KG1 (cell line): ENCODE data around the gene DIS3L2.
"Not testable (repeated sequence)": the region's sequence is repeated elsewhere in the genome, so short reads cannot be mapped to it uniquely, and the experiment has no call there.

ENCODE experiments used
- DNase-seq: peaks from one replicate; lab custom pipeline; 2025; lab: John Stamatoyannopoulos, UW

DIS3L2 gene

DNA sequence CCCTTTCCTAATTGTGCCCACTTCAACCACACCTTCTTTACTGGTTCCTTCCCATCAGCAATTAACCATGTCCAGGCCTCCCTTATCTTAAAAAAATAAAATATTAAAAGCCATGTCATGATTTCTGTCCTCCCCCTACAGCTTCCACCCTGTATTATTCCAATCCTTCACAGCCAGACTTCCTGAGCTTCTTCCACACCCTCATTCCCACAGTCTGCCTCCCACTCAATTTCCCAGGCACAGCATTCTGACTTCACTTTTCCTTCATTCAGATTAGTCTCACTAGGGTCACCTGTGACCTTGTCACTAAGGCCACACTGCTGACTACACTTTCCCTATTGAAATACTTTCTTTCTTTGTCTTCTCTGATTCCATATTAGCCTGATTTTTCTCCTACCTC lies 159.4 kb downstream of the DIS3L2 start:
- no peak for DNase-seq

DNA sequence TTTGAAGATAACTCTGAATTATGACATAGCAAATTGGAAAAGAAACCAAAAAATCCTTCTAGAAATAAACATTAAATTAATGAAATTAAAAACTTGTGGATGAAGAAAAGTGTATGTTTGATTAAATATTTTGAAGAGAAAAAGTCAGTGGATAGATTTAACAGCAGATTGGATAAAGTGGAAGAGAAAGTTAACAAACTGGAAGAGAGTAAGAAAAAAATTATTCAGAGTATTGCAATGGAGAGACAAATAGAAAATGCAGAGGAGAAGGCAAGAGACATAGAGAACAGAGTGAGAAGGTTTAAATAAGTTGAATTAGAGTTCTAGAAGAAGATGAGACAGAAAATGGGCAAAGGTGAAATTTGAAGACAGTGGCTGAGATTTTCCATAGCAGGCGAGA lies 162.8 kb downstream of the DIS3L2 start:
- DNase-seq, result no peak

DNA sequence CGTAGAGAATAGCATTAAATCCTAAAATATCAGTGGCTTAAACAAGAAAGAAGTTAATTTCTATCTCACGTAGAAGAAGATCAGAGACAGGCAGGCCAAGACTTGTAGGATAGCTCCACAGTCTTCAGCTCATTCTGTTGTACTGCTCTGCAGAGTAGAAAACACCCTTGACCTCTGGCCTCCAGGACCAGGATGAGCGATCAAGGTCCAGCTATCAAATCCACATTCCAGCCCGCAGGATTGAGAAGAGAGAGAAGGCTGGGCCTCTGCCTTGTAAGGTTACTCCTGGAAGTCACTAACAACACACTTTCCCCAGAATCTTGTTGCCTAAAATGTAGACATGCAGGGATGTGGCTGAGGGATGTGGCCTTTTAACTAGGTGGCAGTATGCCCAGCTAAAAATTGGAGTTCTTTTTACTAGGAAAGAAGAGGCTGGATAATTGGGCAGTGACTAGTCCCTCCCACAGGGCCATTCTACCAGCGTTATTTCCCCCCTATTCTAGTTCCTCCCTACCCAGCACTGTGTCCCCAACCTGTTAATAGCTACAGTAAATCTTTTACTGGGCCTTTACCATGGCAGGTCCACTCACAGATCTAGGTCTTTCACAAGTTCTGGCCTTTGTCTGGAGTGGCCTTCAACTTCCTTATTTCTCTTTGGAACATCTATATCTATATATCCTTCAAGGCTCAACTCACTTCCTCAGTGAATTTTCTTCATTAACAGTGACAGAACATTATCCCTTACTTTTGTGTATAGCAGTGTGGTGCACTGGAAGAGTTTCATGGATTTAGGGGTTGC lies 165.0 kb downstream of the DIS3L2 start:
- no peak for DNase-seq

DNA sequence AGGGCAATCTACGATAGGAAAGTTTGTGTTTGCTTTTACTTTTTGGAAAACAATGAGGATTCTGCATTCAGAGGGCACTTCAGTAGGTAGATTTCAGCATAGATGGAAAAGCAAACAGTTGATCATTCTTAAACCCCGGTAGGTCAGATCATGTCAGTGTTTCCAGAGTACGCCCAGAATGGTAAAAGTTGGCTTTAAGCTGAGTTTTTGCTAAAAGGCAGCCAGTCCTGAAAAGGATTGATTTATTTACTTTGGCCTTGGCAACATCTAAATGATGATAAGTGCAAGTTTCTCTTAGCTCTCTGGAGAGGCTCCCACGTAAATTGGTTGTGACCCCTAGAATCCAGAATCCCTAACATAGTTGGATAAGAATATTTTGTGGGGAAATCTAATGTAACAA lies 168.0 kb downstream of the DIS3L2 start:
- no peak for DNase-seq

DNA sequence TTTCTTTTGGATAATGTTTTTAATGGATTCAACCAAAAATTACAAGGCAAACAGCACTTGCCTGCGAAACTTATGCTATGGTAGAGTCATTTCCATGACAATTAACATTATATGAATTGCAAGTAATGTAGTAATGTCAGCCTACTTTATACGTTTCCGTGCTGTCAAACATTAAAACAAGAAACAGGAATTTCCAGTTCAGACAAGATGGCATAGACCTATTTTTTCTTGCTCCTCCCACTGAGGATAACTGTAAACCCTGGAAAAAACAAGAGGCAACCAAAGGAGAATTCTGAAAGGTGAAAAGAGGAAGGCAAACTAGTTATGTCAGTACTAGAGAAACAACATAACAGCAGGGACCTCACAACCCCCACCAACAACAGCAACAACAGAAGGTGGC lies 170.7 kb downstream of the DIS3L2 start:
- no peak for DNase-seq

DNA sequence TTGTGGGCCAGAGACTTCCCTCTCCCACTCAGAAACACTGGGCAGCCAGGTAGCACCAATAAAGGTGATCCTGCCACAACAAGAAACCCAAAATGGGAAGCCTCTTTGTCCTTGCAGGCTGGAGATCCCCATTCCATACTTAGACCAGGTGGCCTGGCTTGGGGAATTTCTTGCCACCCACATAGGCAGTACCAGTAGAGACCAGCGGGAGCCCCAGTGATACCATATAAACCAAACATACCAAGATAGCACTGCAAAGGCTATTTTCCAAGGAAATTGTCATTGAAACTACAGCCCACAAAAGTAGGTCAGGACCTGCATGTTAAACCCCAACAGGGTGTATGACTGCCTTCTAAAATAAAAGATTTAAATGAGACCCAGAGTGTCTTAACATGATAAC lies 171.6 kb downstream of the DIS3L2 start:
- DNase-seq, result no peak

DNA sequence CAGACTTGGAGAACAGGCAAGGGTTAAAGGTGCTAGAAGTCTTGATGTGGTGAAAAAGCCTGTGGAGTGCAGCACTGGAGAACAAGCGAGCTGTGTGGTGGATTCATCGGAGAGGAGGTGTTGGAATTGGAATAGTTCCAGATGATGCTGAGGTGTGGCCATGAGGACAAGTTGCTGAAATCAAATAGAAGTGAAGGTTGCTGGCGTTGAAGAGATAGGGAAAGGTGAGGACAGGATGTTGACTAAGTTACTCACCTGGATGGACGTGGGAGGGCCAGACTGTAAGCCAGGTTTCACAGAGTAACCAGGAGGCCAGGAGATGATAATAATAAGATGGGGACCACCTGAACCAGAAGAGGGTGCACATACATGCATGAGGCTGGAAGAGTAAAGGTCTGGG lies 173.4 kb downstream of the DIS3L2 start:
- no peak for DNase-seq

DNA sequence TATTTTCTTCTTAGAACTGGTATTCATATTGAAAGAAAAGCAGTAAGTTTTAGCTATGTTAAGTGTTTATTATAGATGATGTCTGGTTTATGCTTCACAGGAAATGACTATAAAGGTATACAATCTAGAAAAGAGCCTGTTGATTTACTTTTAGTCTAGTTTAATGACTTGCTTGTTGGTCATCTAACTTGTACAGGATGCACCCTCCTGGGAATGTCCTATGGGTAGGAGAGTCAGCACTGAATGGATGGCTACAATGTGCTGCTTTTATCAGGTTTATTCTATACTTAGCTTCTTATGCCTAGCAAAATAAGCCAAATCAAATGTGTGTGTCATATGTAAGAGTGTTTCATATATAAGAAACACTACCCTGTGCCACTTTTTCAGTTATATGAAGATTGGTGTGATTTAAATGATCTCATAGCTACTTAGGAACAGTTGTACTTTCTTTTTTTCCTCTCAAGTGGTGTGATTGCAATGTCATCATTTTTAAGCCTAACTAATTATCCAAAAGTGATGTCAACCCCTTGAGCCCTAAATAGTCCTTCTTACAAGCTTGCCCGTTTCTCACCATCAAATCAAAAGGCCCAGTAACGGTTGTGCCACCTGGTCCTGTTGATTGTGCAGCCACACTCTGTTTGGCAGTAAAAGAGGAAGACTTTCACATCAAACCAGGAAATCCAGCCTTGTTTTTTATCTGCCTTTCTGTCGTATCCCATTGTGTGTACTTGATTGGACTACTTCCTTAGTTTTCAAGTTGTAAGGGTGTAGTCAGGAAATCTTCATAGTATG lies 176.0 kb downstream of the DIS3L2 start:
- no peak for DNase-seq

DNA sequence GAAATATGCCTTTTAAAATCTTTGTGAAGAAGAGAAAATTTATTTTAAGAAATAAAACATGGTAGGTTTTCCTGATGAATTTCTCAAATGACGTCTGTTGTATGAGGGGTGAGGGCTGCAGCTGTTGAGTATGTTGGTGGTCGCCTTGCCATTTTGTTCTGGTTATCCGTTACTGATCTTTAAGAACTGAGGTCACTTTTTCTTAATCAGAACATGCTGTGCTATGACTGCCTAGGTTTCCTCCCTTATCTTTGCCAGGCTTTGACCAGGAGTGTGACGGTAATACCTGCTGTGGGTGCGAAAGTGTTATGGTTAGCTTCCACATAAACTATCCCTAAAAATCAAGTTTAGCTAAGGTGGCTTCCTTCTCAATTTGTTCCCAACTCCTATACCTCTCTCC lies 176.9 kb downstream of the DIS3L2 start:
- DNase-seq, result no peak

DNA sequence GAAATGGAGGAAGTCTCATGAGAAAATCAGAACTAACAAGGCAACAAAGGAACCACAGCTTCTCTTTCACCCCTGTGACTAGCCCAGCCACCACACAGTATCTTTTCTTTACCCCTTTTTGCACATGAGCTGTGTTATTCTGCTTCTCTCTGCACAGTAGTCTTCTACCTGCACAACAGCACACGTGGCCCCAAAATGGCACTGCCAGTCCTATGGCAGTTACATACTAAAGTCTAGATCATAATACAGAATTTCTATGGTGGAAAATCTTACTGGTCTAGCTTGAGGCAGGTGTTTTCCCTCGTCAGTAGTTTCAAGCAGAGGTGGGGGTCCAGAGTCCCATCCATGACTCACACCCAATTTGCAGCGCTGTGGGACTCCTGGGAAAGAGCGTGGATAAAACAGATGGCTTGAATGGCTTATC lies 177.7 kb downstream of the DIS3L2 start:
- no peak for DNase-seq

DNA sequence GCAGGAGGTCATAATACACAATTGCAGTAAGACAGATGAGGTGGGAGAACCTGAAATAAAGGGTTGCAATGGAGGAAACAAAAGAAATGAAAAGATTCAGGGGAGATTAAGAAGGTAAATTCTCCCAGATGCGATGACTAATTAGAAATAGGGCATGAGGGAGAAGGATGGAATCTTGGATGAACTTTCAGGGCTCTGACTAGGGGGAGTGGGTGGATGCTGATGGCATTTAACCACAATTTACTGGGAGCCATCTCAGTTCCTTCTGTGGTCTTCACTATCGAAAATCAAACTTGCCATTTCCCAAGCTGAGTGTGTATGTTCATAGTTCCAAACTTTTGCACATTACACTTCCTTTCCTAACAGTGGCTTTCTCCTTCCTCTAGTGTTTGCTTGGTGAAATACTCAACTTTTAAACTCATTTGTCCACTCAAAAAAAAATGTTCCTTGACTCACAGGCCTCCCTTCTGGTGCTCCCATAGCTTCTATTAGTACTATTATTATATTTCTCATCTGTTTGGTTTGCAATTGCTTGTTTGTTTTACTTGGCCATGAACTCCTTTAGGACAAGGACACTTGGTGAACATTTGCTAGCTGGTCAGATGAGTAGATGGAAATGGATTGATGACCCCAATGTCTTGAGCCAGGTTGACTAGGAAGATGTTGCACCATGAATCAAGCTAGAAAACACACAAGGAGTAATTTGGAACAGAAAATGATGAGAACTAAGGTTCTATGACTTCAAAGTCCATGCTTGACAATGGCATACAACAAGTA lies 178.5 kb downstream of the DIS3L2 start:
- no peak for DNase-seq

DNA sequence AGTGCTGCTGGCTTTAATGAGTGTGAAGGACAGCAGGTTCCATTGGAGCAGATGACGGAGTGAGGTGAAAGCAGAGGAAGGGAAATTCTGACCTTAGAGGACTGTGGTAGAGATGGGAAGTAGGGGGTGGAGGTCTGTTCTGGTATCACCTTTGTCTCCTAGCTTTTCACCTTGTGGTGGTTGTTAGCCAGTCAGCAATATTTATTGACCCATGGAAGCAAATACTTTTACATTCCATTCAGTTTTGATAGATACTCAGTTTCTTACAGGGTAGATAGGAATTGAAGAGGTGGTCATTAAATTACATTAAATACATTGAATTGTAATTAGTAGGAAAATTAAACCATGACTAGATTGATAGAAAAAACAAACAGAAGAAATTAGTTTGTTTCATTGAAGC lies 180.1 kb downstream of the DIS3L2 start:
- DNase-seq, result no peak

DNA sequence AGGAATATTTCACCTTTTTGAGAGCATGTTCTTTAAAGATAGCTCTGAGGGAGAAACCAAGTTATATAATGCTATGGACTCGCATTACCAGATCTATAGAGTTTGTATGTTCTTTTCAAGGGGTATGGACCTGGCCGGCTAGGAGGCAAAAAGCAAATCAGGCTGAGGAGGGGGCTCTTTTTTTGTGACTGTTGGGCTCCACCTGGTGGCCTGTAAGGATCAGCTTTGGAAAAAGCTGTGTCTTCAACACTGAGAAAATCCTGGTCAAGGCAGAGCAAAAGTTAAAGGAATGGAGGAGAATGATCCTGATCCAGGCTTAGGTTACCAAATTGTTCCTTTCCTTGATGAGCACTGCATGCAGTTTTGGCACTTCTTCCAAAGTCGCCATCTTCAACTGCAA lies 180.5 kb downstream of the DIS3L2 start:
- no peak for DNase-seq

DNA sequence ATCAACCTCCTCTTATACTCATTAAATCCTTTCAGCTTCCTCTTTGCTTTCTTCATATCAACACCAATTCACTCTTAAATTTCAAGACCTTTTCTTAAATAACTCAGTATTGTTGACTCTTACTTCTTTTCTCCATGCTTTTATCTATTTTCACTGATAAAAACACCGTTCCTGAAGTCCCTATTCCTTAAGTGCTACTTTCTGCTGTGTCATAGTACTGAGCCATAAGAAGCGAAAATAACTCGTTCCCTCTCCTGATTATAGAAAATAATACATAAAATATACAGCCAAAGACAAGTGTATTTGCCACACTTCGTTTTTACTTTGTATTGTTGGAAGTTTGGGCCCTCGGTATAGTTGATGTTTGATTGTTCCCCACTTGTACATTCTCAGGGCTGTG lies 181.0 kb downstream of the DIS3L2 start:
- no peak for DNase-seq

DNA sequence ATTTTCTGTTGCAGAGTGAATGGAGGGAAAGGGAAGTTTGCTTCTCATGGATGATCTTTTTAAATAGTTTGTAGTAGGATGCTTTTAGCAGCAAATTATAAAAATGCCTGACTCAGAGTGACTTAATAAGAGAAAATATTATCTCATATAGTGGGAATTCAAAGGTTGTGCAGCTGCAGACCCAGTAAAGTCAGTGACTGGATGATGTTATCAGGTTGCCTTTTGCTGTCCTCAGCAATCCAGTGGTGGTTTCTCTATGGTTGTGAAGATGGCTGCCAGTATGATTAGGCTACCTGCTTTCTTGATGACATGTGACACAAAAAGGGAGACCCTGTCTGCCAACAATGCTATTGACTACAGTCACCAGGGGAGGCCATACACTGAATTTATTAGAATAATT lies 184.8 kb downstream of the DIS3L2 start:
- no peak for DNase-seq

DNA sequence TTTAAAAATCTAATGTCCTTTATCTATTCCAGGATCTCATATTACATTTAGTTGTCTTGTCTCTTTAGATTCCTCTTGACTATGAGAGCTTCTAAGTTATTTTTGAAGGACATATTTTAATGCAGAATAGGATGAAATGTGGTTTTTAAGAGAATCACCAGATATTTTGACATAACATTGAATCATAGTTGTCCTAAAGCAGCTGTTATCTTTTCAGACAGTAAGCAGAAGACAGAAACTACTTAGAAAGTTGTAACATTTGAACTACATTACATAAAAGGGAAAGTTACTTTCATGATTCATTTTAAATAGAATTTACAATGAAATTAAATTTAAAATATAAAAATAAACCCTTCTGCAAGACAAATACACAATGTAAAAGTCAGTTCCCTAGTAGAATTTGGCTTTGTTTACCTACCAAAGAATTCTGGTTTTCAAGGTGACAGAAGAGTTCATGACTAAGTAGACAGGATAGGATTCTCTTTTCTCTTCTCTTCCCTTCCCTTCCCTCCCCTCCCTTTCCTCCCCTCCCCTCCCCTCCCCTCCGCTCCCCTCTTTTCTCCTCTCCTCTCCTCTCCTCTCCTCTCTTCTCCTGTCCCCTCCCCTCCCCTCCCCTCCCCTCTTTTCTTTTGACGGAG lies 186.0 kb downstream of the DIS3L2 start:
- no peak for DNase-seq

DNA sequence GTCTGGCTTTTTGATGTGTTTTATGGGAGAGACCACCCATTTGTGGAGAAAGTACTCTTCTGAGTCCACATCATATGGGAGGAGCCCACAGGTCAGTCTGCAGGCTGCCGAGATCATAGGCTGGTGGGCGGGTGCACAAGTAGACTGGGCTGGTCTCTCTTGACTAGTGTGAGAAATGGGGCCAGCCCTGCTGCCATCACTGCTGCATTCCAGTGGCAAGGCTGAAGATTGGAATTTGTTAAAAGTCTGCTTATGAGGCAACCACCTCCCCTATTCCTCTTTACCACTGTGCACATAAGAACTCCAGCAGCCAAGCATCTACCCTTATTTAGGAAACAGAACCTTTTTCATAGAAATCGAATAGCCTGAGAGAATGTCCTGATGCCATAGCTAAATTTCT lies 200.7 kb downstream of the DIS3L2 start:
- DNase-seq, result no peak

DNA sequence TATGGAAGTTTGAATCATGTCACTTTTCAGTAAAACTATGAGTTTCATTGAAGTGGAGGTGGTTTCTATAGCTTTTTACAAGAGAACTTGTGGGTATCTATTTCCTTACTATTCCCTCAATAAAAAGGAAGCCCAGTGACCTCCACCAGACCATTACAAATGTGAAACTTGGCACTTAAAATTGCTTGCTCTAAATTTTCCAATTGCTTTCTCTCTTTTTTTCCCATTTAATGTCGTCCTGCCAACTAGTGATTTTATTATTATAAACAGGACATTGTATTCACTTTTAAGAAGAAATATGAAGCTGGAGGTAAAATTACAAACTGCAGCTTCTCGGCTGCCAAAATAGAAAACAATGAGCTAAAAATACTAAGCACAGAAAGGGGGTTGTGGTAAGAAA lies 208.9 kb downstream of the DIS3L2 start:
- DNase-seq, result no peak

DNA sequence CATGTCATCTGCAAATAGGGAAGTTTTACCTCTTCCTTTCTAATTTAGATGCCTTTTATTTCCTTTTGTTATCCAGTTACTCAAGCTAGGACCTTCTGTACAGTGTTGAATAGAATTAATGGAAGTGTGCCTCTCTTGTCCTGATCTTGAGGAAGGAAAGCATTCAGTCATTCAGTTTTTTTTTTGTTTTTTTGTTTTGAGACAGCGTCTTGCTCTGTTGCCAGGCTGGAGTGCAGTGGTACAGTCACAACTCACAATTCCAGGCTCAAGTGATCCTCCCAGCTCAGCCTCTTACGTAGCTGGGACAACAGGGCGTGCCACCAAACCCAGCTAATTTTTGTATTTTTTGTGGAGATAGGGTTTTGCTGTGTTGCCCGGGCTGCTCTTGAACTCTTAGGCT lies 213.1 kb downstream of the DIS3L2 start:
- DNase-seq, result no peak

DNA sequence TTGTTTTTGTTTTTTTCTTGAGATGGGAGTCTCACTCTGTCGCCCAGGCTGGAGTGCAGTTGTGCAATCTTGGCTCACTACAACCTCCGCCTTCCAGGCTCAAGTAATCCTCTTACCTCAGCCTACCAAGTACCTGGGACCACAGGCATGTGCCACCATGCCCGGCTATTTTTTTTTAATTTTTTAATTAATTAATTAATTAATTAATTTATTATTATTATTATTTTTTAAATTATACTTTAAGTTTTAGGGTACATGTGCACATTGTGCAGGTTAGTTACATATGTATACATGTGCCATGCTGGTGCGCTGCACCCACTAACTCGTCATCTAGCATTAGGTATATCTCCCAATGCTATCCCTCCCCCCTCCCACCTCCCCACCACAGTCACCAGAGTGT lies 215.1 kb downstream of the DIS3L2 start:
- DNase-seq, result not testable (repeated sequence)

DNA sequence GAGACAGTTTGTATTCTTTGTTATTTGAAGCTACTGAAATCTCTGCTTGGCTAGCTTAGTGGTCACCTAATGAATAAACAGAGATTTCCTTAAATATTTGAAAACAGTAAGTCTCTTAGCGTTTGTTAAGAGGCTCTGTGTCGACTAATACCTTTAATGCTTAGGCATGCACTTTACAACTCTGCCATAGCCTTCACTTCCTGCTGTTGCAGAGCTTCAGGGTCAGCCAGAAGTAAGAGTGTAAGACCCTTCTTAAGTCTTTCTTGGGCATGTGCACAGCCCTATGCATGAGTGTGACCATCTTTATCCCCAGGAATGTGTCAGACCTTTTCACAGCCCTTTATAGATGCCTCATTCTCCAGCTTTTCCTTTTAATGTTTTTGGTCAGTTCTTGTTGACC lies 221.8 kb downstream of the DIS3L2 start:
- no peak for DNase-seq

DNA sequence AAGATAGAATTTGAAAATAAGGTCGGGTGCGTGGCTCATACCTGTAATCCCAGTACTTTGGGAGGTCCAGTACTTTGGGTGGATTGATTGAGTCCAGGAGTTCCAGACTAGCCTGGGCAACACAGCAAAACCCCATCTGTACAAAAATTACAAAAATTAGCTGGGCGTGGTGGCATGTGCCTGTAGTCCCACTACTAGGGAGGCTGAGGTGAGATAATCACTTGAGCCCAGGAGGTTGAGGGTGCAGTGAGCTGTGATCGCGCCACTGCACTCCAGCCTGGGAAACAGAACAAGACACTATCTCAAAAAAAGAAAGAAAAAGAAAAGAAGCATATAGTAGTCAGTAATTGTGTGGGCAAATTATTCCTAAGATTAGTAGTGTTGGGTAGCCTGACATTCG lies 222.8 kb downstream of the DIS3L2 start:
- no peak for DNase-seq
